MM.1S (cell line): ENCODE measurements around the gene PPP2R5E.

Source experiments
- DNase-seq: peaks from one replicate; pipeline ENCODE4 v3.0.0-alpha.2; 2015
- H2AFZ ChIP-seq: fragments of 300-600 bp; sonication (generic); 2 replicates; pipeline ENCODE4 v1.6.0; 2016; ENCODE audit warnings: antibody characterized with exemption, low read length
- H3F3A ChIP-seq: fragments of 300-600 bp; sonication (generic); 2 replicates; pipeline ENCODE4 v1.6.1; 2016; ENCODE audit warnings: mild to moderate bottlenecking, antibody characterized with exemption, low read length, moderate library complexity, mixed read lengths; ENCODE audit not compliant: insufficient read depth
- H3K27ac ChIP-seq: fragments of 300-600 bp; sonication (generic); 2 replicates; pipeline ENCODE4 v1.5.1; 2016; ENCODE audit warnings: mild to moderate bottlenecking, low read length
- H3K27me3 ChIP-seq: fragments of 300-600 bp; sonication (generic); replicated peaks from 2 replicates; pipeline ENCODE4 v1.6.0; 2016; ENCODE audit warnings: low read length; ENCODE audit not compliant: insufficient read depth
- H3K36me3 ChIP-seq: fragments of 300-600 bp; sonication (generic); replicated peaks from 2 replicates; pipeline ENCODE4 v1.6.1; 2016; ENCODE audit warnings: mild to moderate bottlenecking, low read length, mixed read lengths; ENCODE audit not compliant: insufficient read depth
- H3K4me1 ChIP-seq: fragments of 300-600 bp; sonication (generic); 2 replicates; pipeline ENCODE4 v1.6.1; 2016; ENCODE audit warnings: low read length, mixed read lengths
- H3K4me2 ChIP-seq: fragments of 300-600 bp; sonication (generic); 2 replicates; pipeline ENCODE4 v1.6.0; 2016; ENCODE audit warnings: low read depth, low read length
- H3K4me3 ChIP-seq: fragments of 300-600 bp; sonication (generic); 2 replicates; pipeline ENCODE4 v1.5.1; 2016; ENCODE audit warnings: low read length, mixed read lengths
- H3K79me2 ChIP-seq: fragments of 300-600 bp; sonication (generic); 2 replicates; pipeline ENCODE4 v1.6.1; 2016; ENCODE audit warnings: mixed run types, low read length, mixed read lengths
- H3K9ac ChIP-seq: fragments of 300-600 bp; sonication (generic); 2 replicates; pipeline ENCODE4 v1.6.1; 2016; ENCODE audit warnings: low read length, mixed read lengths
- H3K9me2 ChIP-seq: fragments of 300-600 bp; sonication (generic); replicated peaks from 2 replicates; pipeline ENCODE4 v1.6.1; 2016; ENCODE audit warnings: mild to moderate bottlenecking, low read length, mixed read lengths; ENCODE audit not compliant: insufficient read depth
- H3K9me3 ChIP-seq: fragments of 300-600 bp; sonication (generic); replicated peaks from 2 replicates; pipeline ENCODE4 v1.6.1; 2016; ENCODE audit warnings: mild to moderate bottlenecking, low read length, mixed read lengths; ENCODE audit not compliant: insufficient read depth
- H4K20me1 ChIP-seq: fragments of 300-600 bp; sonication (generic); 2 replicates; pipeline ENCODE4 v1.6.1; 2016; ENCODE audit warnings: mild to moderate bottlenecking, low read length, moderate library complexity, mixed read lengths; ENCODE audit not compliant: insufficient read depth
- EZH2 ChIP-seq: fragments of 300-600 bp; sonication (generic); optimal IDR thresholded peaks from 2 replicates; pipeline ENCODE3; 2017; ENCODE audit warnings: low read depth, mild to moderate bottlenecking, antibody characterized with exemption, low read length, mixed read lengths
- EZH2phosphoT487 ChIP-seq: fragments of 300-600 bp; sonication (generic); IDR thresholded peaks from 2 replicates; pipeline ENCODE4 v1.6.1; 2018; ENCODE audit warnings: antibody characterized with exemption, low read length
- TF ChIP-seq, protein P1 (sequence below): fragments of 300-600 bp; sonication (generic); IDR thresholded peaks from 2 replicates; pipeline ENCODE4 v1.5.1; 2016; ENCODE audit warnings: antibody characterized with exemption, low read length, mixed read lengths

PPP2R5E gene

DNA sequence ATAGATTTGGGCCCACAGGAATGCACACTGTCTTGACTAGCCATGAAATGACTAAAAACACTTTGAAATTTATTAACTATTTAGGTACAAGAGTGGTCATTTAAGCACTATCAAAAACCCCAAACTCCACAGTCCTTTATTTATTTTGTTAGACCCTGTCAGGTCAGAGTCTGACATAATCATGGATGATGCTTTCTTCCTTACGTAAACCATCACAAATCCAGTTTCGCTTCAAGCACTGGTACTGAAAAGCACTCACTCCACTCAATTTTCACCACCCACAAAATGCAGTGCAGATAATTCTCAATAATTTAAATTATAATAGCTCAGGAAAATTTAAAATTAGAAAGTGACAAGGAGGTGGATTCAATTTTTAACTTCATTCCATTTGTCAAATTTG, 25.8 kb downstream of the PPP2R5E start:
- Histone ChIP-seq H3K27ac (no peak overlapping the region), H2AFZ (no peak overlapping the region), H3K4me1 (no peaks in the 10 kb centered on the region), H3K9me3 (no peaks in the 10 kb centered on the region), H3K9me2 (no peaks in the 10 kb centered on the region), H4K20me1 (no peaks in the 10 kb centered on the region), H3K9ac (no peak overlapping the region), H3K4me2 (no peak overlapping the region), H3K4me3 (no peak overlapping the region), H3K27me3 (no peaks in the 10 kb centered on the region), H3K36me3 (no peaks in the 10 kb centered on the region), H3K79me2 (peaks cover 52% of the 10 kb centered on the region), H3F3A (no peaks in the 10 kb centered on the region)
- TF ChIP-seq EZH2phosphoT487 = no peak
- no peak for DNase-seq

DNA sequence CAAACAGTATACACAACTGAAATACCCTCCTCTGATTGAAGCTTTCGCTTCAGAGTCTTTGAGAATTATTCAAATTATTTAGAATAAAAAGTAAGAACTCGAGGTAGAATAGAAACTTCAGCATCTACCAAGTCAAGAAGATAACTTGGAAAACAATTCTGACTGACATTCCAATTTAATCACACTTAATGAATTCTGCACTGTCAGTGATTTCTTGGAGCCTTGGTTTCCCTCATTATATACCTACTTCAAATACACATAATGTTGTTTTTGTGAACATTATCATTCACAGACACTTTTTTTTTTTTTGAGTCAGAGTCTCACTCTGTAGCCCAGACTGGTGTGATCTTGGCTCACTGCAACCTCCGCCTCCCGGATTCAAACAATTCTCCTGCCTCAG, 27.9 kb downstream of the PPP2R5E start:
- TF ChIP-seq, protein P1, sequence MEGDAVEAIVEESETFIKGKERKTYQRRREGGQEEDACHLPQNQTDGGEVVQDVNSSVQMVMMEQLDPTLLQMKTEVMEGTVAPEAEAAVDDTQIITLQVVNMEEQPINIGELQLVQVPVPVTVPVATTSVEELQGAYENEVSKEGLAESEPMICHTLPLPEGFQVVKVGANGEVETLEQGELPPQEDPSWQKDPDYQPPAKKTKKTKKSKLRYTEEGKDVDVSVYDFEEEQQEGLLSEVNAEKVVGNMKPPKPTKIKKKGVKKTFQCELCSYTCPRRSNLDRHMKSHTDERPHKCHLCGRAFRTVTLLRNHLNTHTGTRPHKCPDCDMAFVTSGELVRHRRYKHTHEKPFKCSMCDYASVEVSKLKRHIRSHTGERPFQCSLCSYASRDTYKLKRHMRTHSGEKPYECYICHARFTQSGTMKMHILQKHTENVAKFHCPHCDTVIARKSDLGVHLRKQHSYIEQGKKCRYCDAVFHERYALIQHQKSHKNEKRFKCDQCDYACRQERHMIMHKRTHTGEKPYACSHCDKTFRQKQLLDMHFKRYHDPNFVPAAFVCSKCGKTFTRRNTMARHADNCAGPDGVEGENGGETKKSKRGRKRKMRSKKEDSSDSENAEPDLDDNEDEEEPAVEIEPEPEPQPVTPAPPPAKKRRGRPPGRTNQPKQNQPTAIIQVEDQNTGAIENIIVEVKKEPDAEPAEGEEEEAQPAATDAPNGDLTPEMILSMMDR = no peak
- TF ChIP-seq EZH2 (no peak), EZH2phosphoT487 (no peak)
- no peak overlapping the region for H2AFZ ChIP-seq
- no peaks in the 10 kb centered on the region for H3K9me2 ChIP-seq
- H3K9ac ChIP-seq = no peak overlapping the region
- H3K4me1 ChIP-seq = no peaks in the 10 kb centered on the region
- no peak overlapping the region for H3K4me3 ChIP-seq
- H4K20me1 ChIP-seq = no peaks in the 10 kb centered on the region
- H3K79me2 ChIP-seq = peaks cover 69% of the 10 kb centered on the region
- no peaks in the 10 kb centered on the region for H3F3A ChIP-seq
- DNase-seq = no peak
- H3K27me3 ChIP-seq = no peaks in the 10 kb centered on the region
- H3K9me3 ChIP-seq = no peaks in the 10 kb centered on the region
- no peak overlapping the region for H3K27ac ChIP-seq
- H3K4me2 ChIP-seq = no peak overlapping the region
- no peaks in the 10 kb centered on the region for H3K36me3 ChIP-seq

DNA sequence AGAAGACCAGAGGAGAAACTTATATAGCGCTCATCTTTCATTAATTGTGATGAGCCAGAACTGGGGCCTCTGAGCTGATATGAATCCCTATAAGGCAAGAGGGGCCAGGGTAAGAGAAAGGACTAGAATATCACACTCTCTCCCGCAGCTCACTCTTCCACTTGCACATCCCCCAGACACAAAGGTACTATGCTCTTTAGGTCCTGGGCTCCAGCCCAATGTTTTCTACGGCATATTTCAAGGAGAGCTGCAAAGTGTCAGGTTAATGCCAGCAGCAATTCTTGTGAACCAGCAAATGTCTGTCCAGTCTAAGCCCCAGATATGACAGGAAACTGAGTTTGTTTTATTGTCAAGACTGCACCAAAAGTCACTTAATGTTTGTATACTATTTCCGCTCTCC, 29.4 kb downstream of the PPP2R5E start:
- TF ChIP-seq, protein P1 = no peak
- TF ChIP-seq EZH2 = no peak
- TF ChIP-seq EZH2phosphoT487 = no peak
- no peaks in the 10 kb centered on the region for H3F3A ChIP-seq
- no peaks in the 10 kb centered on the region for H3K9me2 ChIP-seq
- no peak overlapping the region for H3K27ac ChIP-seq
- H3K36me3 ChIP-seq = no peaks in the 10 kb centered on the region
- no peak for DNase-seq
- no peak overlapping the region for H3K4me3 ChIP-seq
- no peaks in the 10 kb centered on the region for H3K4me1 ChIP-seq
- no peaks in the 10 kb centered on the region for H3K9me3 ChIP-seq
- H4K20me1 ChIP-seq = no peaks in the 10 kb centered on the region
- H3K27me3 ChIP-seq = no peaks in the 10 kb centered on the region
- H3K79me2 ChIP-seq = peaks cover 79% of the 10 kb centered on the region
- no peak overlapping the region for H3K9ac ChIP-seq
- no peak overlapping the region for H3K4me2 ChIP-seq
- H2AFZ ChIP-seq = no peak overlapping the region

DNA sequence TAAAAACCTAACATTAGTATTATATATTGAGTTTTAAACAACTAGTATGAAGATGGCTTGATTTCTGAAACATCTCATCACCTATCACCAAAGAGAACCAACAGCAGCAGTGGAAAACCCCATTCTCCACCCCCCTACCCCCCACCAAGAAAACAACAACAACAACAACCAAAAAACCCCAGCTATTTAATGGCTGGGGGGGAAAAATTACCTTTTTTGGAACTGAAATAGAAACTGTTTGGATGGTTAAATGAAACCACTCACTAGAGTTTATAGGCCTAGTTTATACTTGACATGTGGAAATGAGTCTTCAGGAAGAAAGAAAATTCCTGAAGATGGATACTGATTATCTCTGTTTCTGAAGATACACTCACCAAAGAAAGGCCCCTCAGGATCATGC, 30.3 kb downstream of the PPP2R5E start:
- H3K27ac ChIP-seq = no peak overlapping the region
- H2AFZ ChIP-seq = no peak overlapping the region
- no peaks in the 10 kb centered on the region for H4K20me1 ChIP-seq
- H3K79me2 ChIP-seq = peaks cover 82% of the 10 kb centered on the region
- no peak for TF ChIP-seq EZH2
- TF ChIP-seq, protein P1 = no peak
- no peak for TF ChIP-seq EZH2phosphoT487
- H3F3A ChIP-seq = no peaks in the 10 kb centered on the region
- no peak for DNase-seq
- no peaks in the 10 kb centered on the region for H3K4me1 ChIP-seq
- no peaks in the 10 kb centered on the region for H3K9me2 ChIP-seq
- no peak overlapping the region for H3K9ac ChIP-seq
- no peaks in the 10 kb centered on the region for H3K36me3 ChIP-seq
- H3K4me2 ChIP-seq = no peak overlapping the region
- H3K27me3 ChIP-seq = no peaks in the 10 kb centered on the region
- no peaks in the 10 kb centered on the region for H3K9me3 ChIP-seq
- H3K4me3 ChIP-seq = no peak overlapping the region
